HCT116 (cell line): ENCODE data around the gene ABR. TPM values are rescaled to one million over a fixed set of nuclear protein-coding genes. Genes with fewer than 3 reads are reported as not detected.

Experiments used
- ATAC-seq: fragments of 200-7000 bp; cut with Tn5 transposase; 2 replicates; pipeline ENCODE4 v1.9.1; 2020; ENCODE audit warnings: mild to moderate bottlenecking, moderate library complexity
- BruUV-seq: library from RNA; stranded (reverse); fragments of 400-500 nt; replicated peaks from 2 replicates; lab custom pipeline; 2021; lab: Mats Ljungman, UMichigan
- CTCF ChIA-PET: fragments of 300-600 bp; sonication (Branson Sonifier 250); formaldehyde crosslinking; loops from one replicate; lab custom pipeline; 2021; ENCODE audit warnings: antibody characterized with exemption; lab: Charles Lee
- POLR2A ChIA-PET: fragments of 300-600, 350-600 bp; sonication (Branson Sonifier 250); formaldehyde crosslinking; loops from one replicate; lab custom pipeline; 2021; ENCODE audit warnings: antibody characterized with exemption; lab: Charles Lee
- RAD21 ChIA-PET, 2 experiments: fragments of 300-600 bp; sonication (Branson Sonifier 250); formaldehyde crosslinking; loops; one replicate each; lab custom pipeline; 2023; ENCODE audit warnings: low total read pairs in 2 of 2; ENCODE audit not compliant: uncharacterized antibody in 2 of 2, unreplicated experiment in 2 of 2, low non-redundant PET in 1 of 2; lab: Charles Lee
- DNase-seq: peaks from one replicate; pipeline ENCODE4 v3.0.0-alpha.2; 2010; ENCODE audit warnings: low read depth, low spot score
- H2AFZ ChIP-seq: fragments of 200-600 bp; shearing (Covaris generic), sonication (generic); 2 replicates; pipeline ENCODE4 v1.6.1; 2017; ENCODE audit warnings: low read depth, mixed run types, mixed read lengths, antibody characterized with exemption, low read length; ENCODE audit not compliant: poor library complexity, severe bottlenecking
- H3K27ac ChIP-seq: 2 replicates; pipeline ENCODE4 v1.5.1; 2012; ENCODE audit warnings: low read depth, low read length
- H3K27me3 ChIP-seq: fragments of 200-600 bp; sonication (generic); 2 replicates; pipeline ENCODE4 v1.6.1; 2016; ENCODE audit warnings: mixed run types, low read length, mixed read lengths; ENCODE audit not compliant: insufficient read depth
- H3K36me3 ChIP-seq, 2 experiments: fragments of 200-500 bp in 1 of 2; fragments of 200-600 bp in 1 of 2; sonication (Bioruptor generic) in 1 of 2; sonication (generic) in 1 of 2; 2 replicates each; pipeline versions ENCODE4 v1.5.1 to v1.6.1; 2014 to 2016; ENCODE audit warnings: low read length in 2 of 2, inconsistent platforms in 1 of 2, mixed read lengths in 1 of 2, mixed run types in 1 of 2; ENCODE audit not compliant: insufficient read depth in 2 of 2, control insufficient read depth in 1 of 2
- H3K4me1 ChIP-seq, 2 experiments: fragments of 200-600 bp in 1 of 2; sonication (generic) in 1 of 2; 2 replicates each; pipeline versions ENCODE4 v1.5.1 to v1.6.1; 2012 to 2017; ENCODE audit warnings: low read length in 2 of 2, inconsistent platforms in 1 of 2, mild to moderate bottlenecking in 1 of 2, mixed read lengths in 1 of 2, mixed run types in 1 of 2, moderate library complexity in 1 of 2; ENCODE audit not compliant: insufficient read depth in 2 of 2, control insufficient read depth in 1 of 2
- H3K4me2 ChIP-seq: fragments of 200-600 bp; sonication (generic); 2 replicates; pipeline ENCODE4 v1.6.1; 2017; ENCODE audit warnings: mixed run types, low read length, mixed read lengths
- H3K4me3 ChIP-seq, 2 experiments: fragments of 200-600 bp in 1 of 2; sonication (generic) in 1 of 2; replicated peaks in 1 of 2; 2 replicates each; pipeline ENCODE4 v1.5.1; 2011 to 2016; ENCODE audit warnings: low read length in 2 of 2, control low read depth in 1 of 2, low read depth in 1 of 2, mild to moderate bottlenecking in 1 of 2, mixed read lengths in 1 of 2, mixed run types in 1 of 2
- H3K79me2 ChIP-seq: fragments of 200-600 bp; sonication (generic); 2 replicates; pipeline ENCODE4 v1.6.1; 2017; ENCODE audit warnings: mild to moderate bottlenecking, mixed run types, low read length, moderate library complexity, mixed read lengths; ENCODE audit not compliant: insufficient read depth
- H3K9ac ChIP-seq: fragments of 200-600 bp; sonication (generic); 2 replicates; pipeline ENCODE4 v1.6.1; 2016; ENCODE audit warnings: low read length, mixed read lengths
- H3K9me2 ChIP-seq: fragments of 200-600 bp; sonication (generic), shearing (Covaris generic); 2 replicates; pipeline ENCODE4 v1.6.1; 2017; ENCODE audit warnings: mixed run types, mild to moderate bottlenecking, moderate library complexity; ENCODE audit not compliant: insufficient read depth
- H3K9me3 ChIP-seq, 2 experiments: fragments of 200-500 bp in 1 of 2; fragments of 200-600 bp in 1 of 2; sonication (Bioruptor generic) in 1 of 2; sonication (generic) in 1 of 2; 2 replicates each; pipeline ENCODE4 v1.6.1; 2014 to 2017; ENCODE audit warnings: low read length in 2 of 2, mixed read lengths in 2 of 2, inconsistent platforms in 1 of 2, low read depth in 1 of 2, mild to moderate bottlenecking in 1 of 2, mixed run types in 1 of 2, moderate library complexity in 1 of 2; ENCODE audit not compliant: control insufficient read depth in 1 of 2, insufficient read depth in 1 of 2
- H4K20me1 ChIP-seq: fragments of 200-600 bp; sonication (generic), shearing (Covaris generic); 2 replicates; pipeline ENCODE4 v1.6.1; 2017; ENCODE audit warnings: mixed run types, mild to moderate bottlenecking, moderate library complexity; ENCODE audit not compliant: insufficient read depth
- CBX3 ChIP-seq: IDR thresholded peaks from 2 replicates; pipeline ENCODE4 v1.6.1; 2012; ENCODE audit warnings: low read depth
- CEBPB ChIP-seq: IDR thresholded peaks from 2 replicates; pipeline ENCODE4 v1.6.1; 2012; ENCODE audit warnings: low read depth
- EGR1 ChIP-seq: IDR thresholded peaks from 2 replicates; pipeline ENCODE4 v1.6.1; 2012; ENCODE audit warnings: low read depth
- ELF1 ChIP-seq: IDR thresholded peaks from 2 replicates; pipeline ENCODE4 v1.6.1; 2012; ENCODE audit warnings: low read depth, borderline replicate concordance
- FOSL1 ChIP-seq: IDR thresholded peaks from 2 replicates; pipeline ENCODE4 v1.6.1; 2012; ENCODE audit warnings: low read depth
- JUND ChIP-seq: IDR thresholded peaks from 2 replicates; pipeline ENCODE4 v1.6.1; 2012
- POLR2A ChIP-seq: IDR thresholded peaks from 2 replicates; pipeline ENCODE4 v1.7.0; 2011; ENCODE audit warnings: borderline replicate concordance; ENCODE audit not compliant: insufficient read depth, insufficient read length; ENCODE audit errors: extremely low read depth
- POLR2AphosphoS5 ChIP-seq: IDR thresholded peaks from 2 replicates; pipeline ENCODE4 v1.6.1; 2011; ENCODE audit warnings: mild to moderate bottlenecking, low read depth, low read length, moderate library complexity
- RAD21 ChIP-seq: IDR thresholded peaks from 2 replicates; pipeline ENCODE4 v1.6.1; 2012; ENCODE audit warnings: low read depth, mild to moderate bottlenecking
- REST ChIP-seq: IDR thresholded peaks from 2 replicates; pipeline ENCODE4 v1.6.1; 2012; ENCODE audit warnings: low read depth
- SIN3A ChIP-seq: IDR thresholded peaks from 2 replicates; pipeline ENCODE4 v1.6.1; 2012; ENCODE audit warnings: low read depth
- SP1 ChIP-seq: IDR thresholded peaks from 2 replicates; pipeline ENCODE4 v1.6.1; 2012; ENCODE audit warnings: low read depth
- SRF ChIP-seq: IDR thresholded peaks from 2 replicates; pipeline ENCODE4 v1.6.1; 2012; ENCODE audit warnings: low read depth
- YY1 ChIP-seq: IDR thresholded peaks from 2 replicates; pipeline ENCODE4 v1.6.1; 2011; ENCODE audit warnings: low read length, low read depth, moderate library complexity, mild to moderate bottlenecking; ENCODE audit not compliant: insufficient replicate concordance; ENCODE audit errors: extremely low read depth
- ZBTB33 ChIP-seq: IDR thresholded peaks from 2 replicates; pipeline ENCODE4 v1.6.1; 2011; ENCODE audit warnings: mild to moderate bottlenecking, low read length, moderate library complexity; ENCODE audit not compliant: insufficient replicate concordance; ENCODE audit errors: extremely low read depth
- ZFX ChIP-seq: fragments of 450-650 bp; IDR thresholded peaks from 2 replicates; pipeline ENCODE4 v1.6.1; 2017
- intact Hi-C: fragments of 100-400 bp; cut with micrococcal nuclease; formaldehyde crosslinking; loops from 2 replicates; pipeline ENCODE4 v1.10.0; 2022
- total RNA-seq: library from RNA; stranded (reverse); gene quantifications from one replicate; pipeline ENCODE4 v1.2.1, GENCODE V29; 2021; ENCODE audit not compliant: unreplicated experiment

ABR gene
- total RNA-seq, 1 experiment from 2014 or later, result 58.5 TPM

- no peak overlapping the region for H3K4me2 ChIP-seq
- peaks cover 0 to 5% of the 10 kb centered on the region in 2 experiments; a peak in 2 of 4 replicates for H3K4me1 ChIP-seq
- TF ChIP-seq ELF1, result no peak
- TF ChIP-seq CEBPB, result no peak
- TF ChIP-seq RAD21, result no peak
- TF ChIP-seq YY1, result no peak
- no peaks in the 10 kb centered on the region for H3K9me3 ChIP-seq
- DNase-seq (no peak), ATAC-seq (no peak)
- no peaks in the 10 kb centered on the region for H3K9me2 ChIP-seq
- no TSS peak for BruUV-seq
- ChIA-PET POLR2A (no interaction called here), CTCF (interaction anchor here (1.4 kb wide), 1 partner anchor 29 kb away, joined by 3 read pairs; no protein-coding TSS in a partner anchor), RAD21 (no interaction called here)
- intact Hi-C loops, result no loop called here
- H3K27ac ChIP-seq, result no peak overlapping the region
- H3K36me3 ChIP-seq, result no peaks in the 10 kb centered on the region
- H3K4me3 ChIP-seq, result no peak overlapping the region
- H2AFZ ChIP-seq, result no peak overlapping the region
- no peak overlapping the region for H3K9ac ChIP-seq
- H4K20me1 ChIP-seq, result no peaks in the 10 kb centered on the region
- no peaks in the 10 kb centered on the region for H3K27me3 ChIP-seq
- H3K79me2 ChIP-seq, result no peaks in the 10 kb centered on the region
Observed at GRCh38 chr17:1029196-1029921, 150.4 kb downstream of the ABR start.

- Histone ChIP-seq H2AFZ (no peak overlapping the region), H3K79me2 (no peaks in the 10 kb centered on the region), H3K9me3 (no peaks in the 10 kb centered on the region), H3K4me1 (peaks cover 0 to 5% of the 10 kb centered on the region in 2 experiments; a peak in 2 of 4 replicates), H3K9me2 (no peaks in the 10 kb centered on the region), H3K27me3 (no peaks in the 10 kb centered on the region), H3K27ac (no peak overlapping the region), H3K36me3 (no peaks in the 10 kb centered on the region), H3K9ac (no peak overlapping the region), H3K4me2 (no peak overlapping the region), H3K4me3 (no peak overlapping the region), H4K20me1 (no peaks in the 10 kb centered on the region)
- POLR2A ChIA-PET, result no interaction called here
- RAD21 ChIA-PET, result no interaction called here
- DNase-seq, result no peak
- ATAC-seq, result no peak
- CTCF ChIA-PET, result no interaction called here
- BruUV-seq, result no TSS peak
- intact Hi-C loops, result no loop called here
- no peak for TF ChIP-seq REST
- TF ChIP-seq ELF1, result no peak
- no peak for TF ChIP-seq CEBPB
- no peak for TF ChIP-seq JUND
- TF ChIP-seq ZBTB33, result no peak
- TF ChIP-seq SIN3A, result no peak
- no peak for TF ChIP-seq POLR2AphosphoS5
- TF ChIP-seq SRF, result no peak
- TF ChIP-seq ZFX, result no peak
- TF ChIP-seq EGR1, result no peak
- TF ChIP-seq CBX3, result no peak
- no peak for TF ChIP-seq POLR2A
- no peak for TF ChIP-seq FOSL1
- TF ChIP-seq YY1, result no peak
- no peak for TF ChIP-seq RAD21
- TF ChIP-seq SP1, result no peak
Observed at GRCh38 chr17:1027044-1027443, 152.7 kb downstream of the ABR start.
